AG09309 (cell line): ENCODE results near the gene NINJ1.

ENCODE experiments used
- DNase-seq: peaks from one replicate; pipeline ENCODE4 v3.0.0-alpha.2; 2010; ENCODE audit warnings: low read depth
- H3K4me3 ChIP-seq: 2 replicates; pipeline ENCODE4 v1.5.1; 2011; ENCODE audit warnings: mild to moderate bottlenecking, low read depth, low read length, moderate library complexity; ENCODE audit not compliant: control insufficient read depth
- TF ChIP-seq, protein P1 (sequence below): IDR thresholded peaks from 2 replicates; pipeline ENCODE4 v1.5.1; 2011; ENCODE audit warnings: mild to moderate bottlenecking, low read depth, low read length, inconsistent platforms; ENCODE audit not compliant: insufficient read depth, control insufficient read depth; ENCODE audit errors: missing control alignments

NINJ1 gene

DNA sequence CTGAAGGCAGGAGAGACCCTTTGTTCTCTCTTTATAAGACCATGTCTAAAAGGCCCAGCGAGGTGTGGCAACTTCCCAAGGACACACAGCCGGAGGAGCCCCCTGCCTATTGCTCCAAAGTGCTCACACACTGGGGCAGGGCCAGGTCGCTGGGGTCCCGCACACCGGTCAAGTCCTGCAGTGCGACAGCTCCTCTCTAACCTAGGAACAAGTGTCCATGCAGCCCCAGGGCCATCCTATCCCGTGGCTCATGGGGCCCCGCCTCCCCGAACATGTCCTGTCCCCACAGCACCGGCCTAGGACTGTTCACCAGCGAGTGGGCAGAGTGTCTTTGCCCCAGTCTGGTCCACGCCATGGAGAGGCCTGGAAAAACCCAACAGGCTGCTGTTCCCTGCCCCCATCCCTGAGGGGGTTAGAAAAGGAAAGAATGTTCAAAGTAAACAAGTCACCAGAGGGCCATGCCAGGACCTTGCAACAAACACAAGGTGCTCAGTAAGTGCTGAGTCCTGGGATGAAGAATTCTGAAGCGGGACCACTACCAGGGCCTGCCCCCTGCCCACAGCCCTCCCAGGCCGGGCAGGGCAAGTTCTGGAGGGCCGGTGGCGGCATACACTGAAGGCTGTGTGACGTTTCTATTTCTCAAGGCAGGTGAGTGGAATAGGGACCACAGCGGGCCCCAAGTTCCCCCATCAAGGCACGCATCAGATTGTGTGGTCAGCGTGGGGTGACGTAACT lies 938 bp downstream of the NINJ1 start:
- peak overlapping the region; percentile 93 for H3K4me3 ChIP-seq
- DNase-seq: no peak
- TF ChIP-seq, protein P1, sequence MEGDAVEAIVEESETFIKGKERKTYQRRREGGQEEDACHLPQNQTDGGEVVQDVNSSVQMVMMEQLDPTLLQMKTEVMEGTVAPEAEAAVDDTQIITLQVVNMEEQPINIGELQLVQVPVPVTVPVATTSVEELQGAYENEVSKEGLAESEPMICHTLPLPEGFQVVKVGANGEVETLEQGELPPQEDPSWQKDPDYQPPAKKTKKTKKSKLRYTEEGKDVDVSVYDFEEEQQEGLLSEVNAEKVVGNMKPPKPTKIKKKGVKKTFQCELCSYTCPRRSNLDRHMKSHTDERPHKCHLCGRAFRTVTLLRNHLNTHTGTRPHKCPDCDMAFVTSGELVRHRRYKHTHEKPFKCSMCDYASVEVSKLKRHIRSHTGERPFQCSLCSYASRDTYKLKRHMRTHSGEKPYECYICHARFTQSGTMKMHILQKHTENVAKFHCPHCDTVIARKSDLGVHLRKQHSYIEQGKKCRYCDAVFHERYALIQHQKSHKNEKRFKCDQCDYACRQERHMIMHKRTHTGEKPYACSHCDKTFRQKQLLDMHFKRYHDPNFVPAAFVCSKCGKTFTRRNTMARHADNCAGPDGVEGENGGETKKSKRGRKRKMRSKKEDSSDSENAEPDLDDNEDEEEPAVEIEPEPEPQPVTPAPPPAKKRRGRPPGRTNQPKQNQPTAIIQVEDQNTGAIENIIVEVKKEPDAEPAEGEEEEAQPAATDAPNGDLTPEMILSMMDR: no peak

GRCh38 chr9:93132287-93132927 lies 1.6 kb downstream of the NINJ1 start:
- peak overlapping the region; percentile 93 for H3K4me3 ChIP-seq
- TF ChIP-seq, protein P1: no peak
- DNase-seq: no peak

GRCh38 chr9:93131599-93132286 lies 2.3 kb downstream of the NINJ1 start:
- no peak overlapping the region for H3K4me3 ChIP-seq
- no peak for DNase-seq
- TF ChIP-seq, protein P1: no peak

- no peak for DNase-seq
- TF ChIP-seq, protein P1: no peak
These were observed 3.1 kb downstream of the NINJ1 start for GRCh38 chr9:93130861-93131481.

DNA sequence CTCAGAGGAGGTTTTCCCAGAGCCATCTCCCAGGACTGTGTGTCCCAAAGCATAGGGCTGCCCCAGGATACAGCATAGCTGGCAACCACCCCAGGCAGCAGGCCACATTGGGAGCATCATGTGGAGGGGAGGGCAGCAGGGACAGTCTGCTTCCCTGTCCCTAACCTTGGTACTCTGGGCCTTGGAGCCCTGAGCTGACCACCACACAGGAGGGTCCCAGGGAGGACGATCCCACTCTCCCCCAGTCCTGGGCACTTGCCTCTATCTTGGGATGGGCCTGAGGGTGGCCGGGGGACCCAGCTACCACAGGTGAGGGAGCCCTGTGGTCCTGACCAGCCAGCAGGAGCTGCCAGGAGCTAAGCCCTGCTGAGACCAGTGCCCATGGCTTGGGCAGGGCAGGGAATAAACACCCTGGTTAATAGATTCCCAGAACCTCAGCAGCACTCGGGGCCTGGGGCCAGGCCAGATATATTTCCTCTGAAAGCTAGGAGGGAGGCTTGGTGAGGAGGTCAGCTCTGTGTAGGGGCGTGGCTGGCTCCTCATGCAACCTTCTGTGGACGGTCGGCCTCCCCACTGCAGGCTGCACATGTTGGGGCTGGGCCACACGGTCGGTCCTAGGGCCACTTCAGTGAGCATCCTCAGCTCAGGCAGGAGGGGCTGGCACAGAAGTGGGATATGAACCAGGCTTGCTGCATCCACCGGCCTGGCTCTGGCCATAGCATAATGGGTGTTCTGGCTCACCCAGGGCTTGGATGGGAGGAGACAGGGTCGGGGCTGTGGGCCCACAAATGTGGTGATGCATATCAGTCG lies 4.2 kb downstream of the NINJ1 start:
- H3K4me3 ChIP-seq: no peak overlapping the region
- DNase-seq: no peak
- TF ChIP-seq, protein P1: no peak

More at GRCh38 chr9:93130861-93131481, 3.1 kb downstream of the NINJ1 start:
- no peak overlapping the region for H3K4me3 ChIP-seq

GRCh38 chr9:93129286-93129685 lies 4.8 kb downstream of the NINJ1 start:
- TF ChIP-seq, protein P1: no peak
- no peak for DNase-seq
- no peak overlapping the region for H3K4me3 ChIP-seq
